Epithelial cell of proximal tubule (primary cell): Measurements from ENCODE around the gene PRDM4. TPM values are rescaled to one million over a fixed set of nuclear protein-coding genes. Genes with fewer than 3 reads are reported as not detected.
"Not testable (repeated sequence)": the region's sequence is repeated elsewhere in the genome, so short reads cannot be mapped to it uniquely, and the experiment has no call there.

Experiments used
- DNase-seq: peaks from one replicate; pipeline ENCODE4 v3.0.0-alpha.2; 2011; ENCODE audit warnings: low read depth
- H3K4me3 ChIP-seq: 2 replicates; pipeline ENCODE4 v1.5.1; 2011; ENCODE audit warnings: low read depth, mild to moderate bottlenecking, low read length
- CTCF ChIP-seq: conservative IDR thresholded peaks from 2 replicates; pipeline ENCODE4 v1.5.1; 2012; ENCODE audit warnings: low read depth, mild to moderate bottlenecking, low read length
- total RNA-seq: library from RNA; depleted of rRNA; stranded (reverse); fragments of >200 nt; gene quantifications from 2 replicates; pipeline ENCODE4 v1.2.3, GENCODE V29; 2015

Gene PRDM4
- total RNA-seq, 1 donor from 2014 or later = 22.8 TPM

GRCh38 chr12:107730618-107731341, 30.2 kb downstream of the PRDM4 start:
- no peak for DNase-seq
- TF ChIP-seq CTCF = no peak
- H3K4me3 ChIP-seq = no peak overlapping the region

GRCh38 chr12:107727742-107728141, 33.2 kb downstream of the PRDM4 start:
- not testable (repeated sequence) for H3K4me3 ChIP-seq, DNase-seq

GRCh38 chr12:107727327-107727726, 33.6 kb downstream of the PRDM4 start:
- not testable (repeated sequence) for DNase-seq, H3K4me3 ChIP-seq

GRCh38 chr12:107718606-107719005, 42.3 kb downstream of the PRDM4 start:
- no peak for TF ChIP-seq CTCF
- no peak overlapping the region for H3K4me3 ChIP-seq
- no peak for DNase-seq

GRCh38 chr12:107715780-107716179, 45.2 kb downstream of the PRDM4 start:
- TF ChIP-seq CTCF = no peak
- no peak overlapping the region for H3K4me3 ChIP-seq
- DNase-seq = no peak

- DNase-seq, H3K4me3 ChIP-seq: not testable (repeated sequence)
Measured at GRCh38 chr12:107705522-107705921, 55.4 kb downstream of the PRDM4 start.

- DNase-seq = no peak
- no peak overlapping the region for H3K4me3 ChIP-seq
- TF ChIP-seq CTCF = no peak
Measured at GRCh38 chr12:107704041-107704440, 56.9 kb downstream of the PRDM4 start.

- H3K4me3 ChIP-seq = no peak overlapping the region
- TF ChIP-seq CTCF = no peak
- no peak for DNase-seq
Measured at GRCh38 chr12:107702106-107702505, 58.8 kb downstream of the PRDM4 start.
